ENCODE measurements around the gene UNC5C. TPM values are rescaled to one million over a fixed set of nuclear protein-coding genes. Genes with fewer than 3 reads are reported as not detected.

The UNC5C gene
- total RNA-seq, 1 experiment from 2014 or later: 8.2 TPM

DNA sequence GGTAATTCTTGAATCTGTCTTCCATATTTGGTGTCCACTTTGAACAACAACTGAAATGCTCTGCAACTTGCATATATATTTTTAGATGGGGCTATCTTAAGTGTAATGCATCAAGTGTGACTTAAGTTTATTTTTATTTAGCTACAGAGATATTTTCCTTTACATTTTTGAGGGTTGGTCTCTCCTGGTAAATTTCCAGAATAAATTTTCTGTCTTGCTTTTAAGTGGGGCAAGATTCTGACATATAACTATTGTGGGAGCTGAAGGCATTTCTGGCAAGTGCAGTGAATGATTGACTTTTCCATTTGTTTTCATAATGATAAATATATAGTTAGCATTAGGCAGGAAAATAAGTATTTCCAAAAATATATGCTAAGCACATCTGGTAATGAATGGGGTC is 18.8 kb downstream of the UNC5C start:
- POLR2A ChIA-PET: no interaction called here
- in situ Hi-C loops (cut with HindIII; ENCODE audit: low pct_unique_long_range_greater_than_20kb, low sequenced_read_pairs): no loop called here
- Histone ChIP-seq H3K27ac (ENCODE audit: low read length) (no peak overlapping the region), H3K27me3 (ENCODE audit: control insufficient read depth, insufficient read depth, low read length) (no peaks in the 10 kb centered on the region), H3K36me3 (ENCODE audit: control insufficient read depth, insufficient read depth, low read length) (no peaks in the 10 kb centered on the region), H3K4me1 (ENCODE audit: control insufficient read depth, insufficient read depth, low read length) (no peaks in the 10 kb centered on the region), H3K9me3 (ENCODE audit: control insufficient read depth, insufficient read depth, low read depth, low read length) (no peaks in the 10 kb centered on the region), H3K4me3 (ENCODE audit: low read depth in 2 of 2, low read length in 2 of 2) (no peak overlapping the region)
- intact Hi-C loops (cut with micrococcal nuclease; ENCODE audit: unreplicated experiment): no loop called here
- DNase-seq (ENCODE audit: low read depth, low spot score) (no peak), ATAC-seq (no peak)
- BruUV-seq (replicated peaks): no TSS peak
- TF ChIP-seq SIN3A (IDR thresholded peaks at IDR 0.05; ENCODE audit: borderline replicate concordance, insufficient read depth, low read depth, low read length) (no peak), CTCF (IDR thresholded peaks at IDR 0.05) (no peak), TCF7L2 (IDR thresholded peaks at IDR 0.05; ENCODE audit: low read depth, low read length) (no peak), POLR2AphosphoS5 (IDR thresholded peaks at IDR 0.05; ENCODE audit: low read depth, low read length) (no peak)
- TF ChIP-seq, protein P1, sequence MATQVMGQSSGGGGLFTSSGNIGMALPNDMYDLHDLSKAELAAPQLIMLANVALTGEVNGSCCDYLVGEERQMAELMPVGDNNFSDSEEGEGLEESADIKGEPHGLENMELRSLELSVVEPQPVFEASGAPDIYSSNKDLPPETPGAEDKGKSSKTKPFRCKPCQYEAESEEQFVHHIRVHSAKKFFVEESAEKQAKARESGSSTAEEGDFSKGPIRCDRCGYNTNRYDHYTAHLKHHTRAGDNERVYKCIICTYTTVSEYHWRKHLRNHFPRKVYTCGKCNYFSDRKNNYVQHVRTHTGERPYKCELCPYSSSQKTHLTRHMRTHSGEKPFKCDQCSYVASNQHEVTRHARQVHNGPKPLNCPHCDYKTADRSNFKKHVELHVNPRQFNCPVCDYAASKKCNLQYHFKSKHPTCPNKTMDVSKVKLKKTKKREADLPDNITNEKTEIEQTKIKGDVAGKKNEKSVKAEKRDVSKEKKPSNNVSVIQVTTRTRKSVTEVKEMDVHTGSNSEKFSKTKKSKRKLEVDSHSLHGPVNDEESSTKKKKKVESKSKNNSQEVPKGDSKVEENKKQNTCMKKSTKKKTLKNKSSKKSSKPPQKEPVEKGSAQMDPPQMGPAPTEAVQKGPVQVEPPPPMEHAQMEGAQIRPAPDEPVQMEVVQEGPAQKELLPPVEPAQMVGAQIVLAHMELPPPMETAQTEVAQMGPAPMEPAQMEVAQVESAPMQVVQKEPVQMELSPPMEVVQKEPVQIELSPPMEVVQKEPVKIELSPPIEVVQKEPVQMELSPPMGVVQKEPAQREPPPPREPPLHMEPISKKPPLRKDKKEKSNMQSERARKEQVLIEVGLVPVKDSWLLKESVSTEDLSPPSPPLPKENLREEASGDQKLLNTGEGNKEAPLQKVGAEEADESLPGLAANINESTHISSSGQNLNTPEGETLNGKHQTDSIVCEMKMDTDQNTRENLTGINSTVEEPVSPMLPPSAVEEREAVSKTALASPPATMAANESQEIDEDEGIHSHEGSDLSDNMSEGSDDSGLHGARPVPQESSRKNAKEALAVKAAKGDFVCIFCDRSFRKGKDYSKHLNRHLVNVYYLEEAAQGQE (IDR thresholded peaks at IDR 0.05; ENCODE audit: insufficient read depth in 1 of 2, low read depth in 2 of 2, low read length in 1 of 2): no peak
- CTCF ChIA-PET: no interaction called here

GRCh38 chr4:95528388-95528948 is 20.3 kb downstream of the UNC5C start:
- POLR2A ChIA-PET: no interaction called here

More at GRCh38 chr4:95528388-95528948, 20.3 kb downstream of the UNC5C start:
- no peaks in the 10 kb centered on the region for H3K4me1 ChIP-seq (ENCODE audit: control insufficient read depth, insufficient read depth, low read length)
- no peaks in the 10 kb centered on the region for H3K36me3 ChIP-seq (ENCODE audit: control insufficient read depth, insufficient read depth, low read length)
- H3K27me3 ChIP-seq (ENCODE audit: control insufficient read depth, insufficient read depth, low read length): no peaks in the 10 kb centered on the region
- BruUV-seq (replicated peaks): no TSS peak
- CTCF ChIA-PET: no interaction called here
- no peak for DNase-seq (ENCODE audit: low read depth, low spot score)
- TF ChIP-seq SIN3A (IDR thresholded peaks at IDR 0.05; ENCODE audit: borderline replicate concordance, insufficient read depth, low read depth, low read length) (no peak), CTCF (IDR thresholded peaks at IDR 0.05) (no peak)
- no peak overlapping the region for H3K27ac ChIP-seq (ENCODE audit: low read length)
- intact Hi-C loops (cut with micrococcal nuclease; ENCODE audit: unreplicated experiment): no loop called here
- ATAC-seq: no peak
- H3K4me3 ChIP-seq (ENCODE audit: low read depth in 2 of 2, low read length in 2 of 2): no peak overlapping the region
- in situ Hi-C loops (cut with HindIII; ENCODE audit: low pct_unique_long_range_greater_than_20kb, low sequenced_read_pairs): no loop called here
- no peaks in the 10 kb centered on the region for H3K9me3 ChIP-seq (ENCODE audit: control insufficient read depth, insufficient read depth, low read depth, low read length)

Data from Panc1 (cell line).